ENCODE data around the gene LTV1. TPM values are rescaled to one million over a fixed set of nuclear protein-coding genes. Genes with fewer than 3 reads are reported as not detected.

Gene LTV1
- total and polyA plus RNA-seq, 9 of the 15 experiments (the other 6 are each of a cell fraction or from before 2014, with no cell fraction given), result 57.9 to 162 (median 119) TPM

DNA sequence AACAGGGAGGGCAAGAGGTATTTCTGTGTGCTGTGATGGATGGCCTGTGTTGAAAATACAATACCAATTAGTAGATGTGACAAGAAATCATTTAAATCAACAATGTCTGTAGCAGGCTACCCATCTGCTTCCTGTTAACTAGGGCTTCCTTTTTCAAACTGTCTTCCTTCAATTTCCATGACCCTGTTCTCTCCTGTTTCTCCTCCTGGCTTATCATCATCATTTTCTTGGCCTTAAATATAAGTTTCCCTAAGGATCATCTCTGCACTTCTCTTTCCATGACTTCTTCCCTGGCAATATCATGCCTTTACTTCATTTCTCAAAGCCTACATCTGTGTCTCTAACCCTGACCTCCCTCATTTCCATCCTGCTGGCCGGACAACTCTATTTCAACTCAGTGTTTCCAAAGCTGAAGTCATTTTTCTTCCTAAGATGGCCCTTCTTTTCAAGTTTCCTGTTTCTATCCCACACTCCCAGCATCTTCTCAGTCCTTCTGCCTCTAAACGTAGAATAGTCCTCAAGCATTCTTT lies 39.3 kb downstream of the LTV1 start (continued):
- TF ChIP-seq, protein P1, sequence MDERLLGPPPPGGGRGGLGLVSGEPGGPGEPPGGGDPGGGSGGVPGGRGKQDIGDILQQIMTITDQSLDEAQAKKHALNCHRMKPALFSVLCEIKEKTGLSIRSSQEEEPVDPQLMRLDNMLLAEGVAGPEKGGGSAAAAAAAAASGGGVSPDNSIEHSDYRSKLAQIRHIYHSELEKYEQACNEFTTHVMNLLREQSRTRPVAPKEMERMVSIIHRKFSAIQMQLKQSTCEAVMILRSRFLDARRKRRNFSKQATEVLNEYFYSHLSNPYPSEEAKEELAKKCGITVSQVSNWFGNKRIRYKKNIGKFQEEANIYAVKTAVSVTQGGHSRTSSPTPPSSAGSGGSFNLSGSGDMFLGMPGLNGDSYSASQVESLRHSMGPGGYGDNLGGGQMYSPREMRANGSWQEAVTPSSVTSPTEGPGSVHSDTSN (CRISPR knock-in tag; IDR thresholded peaks at IDR 0.05; ENCODE audit: low read depth), result no peak
- TF ChIP-seq, protein P1 (tag; conservative IDR thresholded peaks at IDR 0.05; ENCODE audit: low read depth), result no peak
- TF ChIP-seq SMARCB1 (IDR thresholded peaks at IDR 0.05; ENCODE audit: insufficient read length, low read depth), result no peak
- TF ChIP-seq, protein P2, sequence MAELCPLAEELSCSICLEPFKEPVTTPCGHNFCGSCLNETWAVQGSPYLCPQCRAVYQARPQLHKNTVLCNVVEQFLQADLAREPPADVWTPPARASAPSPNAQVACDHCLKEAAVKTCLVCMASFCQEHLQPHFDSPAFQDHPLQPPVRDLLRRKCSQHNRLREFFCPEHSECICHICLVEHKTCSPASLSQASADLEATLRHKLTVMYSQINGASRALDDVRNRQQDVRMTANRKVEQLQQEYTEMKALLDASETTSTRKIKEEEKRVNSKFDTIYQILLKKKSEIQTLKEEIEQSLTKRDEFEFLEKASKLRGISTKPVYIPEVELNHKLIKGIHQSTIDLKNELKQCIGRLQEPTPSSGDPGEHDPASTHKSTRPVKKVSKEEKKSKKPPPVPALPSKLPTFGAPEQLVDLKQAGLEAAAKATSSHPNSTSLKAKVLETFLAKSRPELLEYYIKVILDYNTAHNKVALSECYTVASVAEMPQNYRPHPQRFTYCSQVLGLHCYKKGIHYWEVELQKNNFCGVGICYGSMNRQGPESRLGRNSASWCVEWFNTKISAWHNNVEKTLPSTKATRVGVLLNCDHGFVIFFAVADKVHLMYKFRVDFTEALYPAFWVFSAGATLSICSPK (IDR thresholded peaks at IDR 0.05; ENCODE audit: borderline replicate concordance), result no peak
- no peak for TF ChIP-seq SREBF2 (CRISPR knock-in tag; IDR thresholded peaks at IDR 0.05)
- no peak for TF ChIP-seq BCOR (IDR thresholded peaks at IDR 0.05)
- no peak for TF ChIP-seq KLF1 (tag; IDR thresholded peaks at IDR 0.05)
